Head of caudate nucleus (tissue), 42 donors: ENCODE measurements around the gene WDR5.
"Not testable (repeated sequence)": the region's sequence is repeated elsewhere in the genome, so short reads cannot be mapped to it uniquely, and the experiment has no call there.

ENCODE experiments used
- DNase-seq, 42 donors: peaks; one replicate each; pipeline versions ENCODE4 v3.0.0 to v3.0.0-alpha.2; 2020 to 2021; ENCODE audit warnings: mixed read lengths in 7 of 42
- intact Hi-C: fragments of 100-400 bp; cut with DNase I; formaldehyde crosslinking; loops from one replicate; pipeline ENCODE4 v1.15.0; 2022

WDR5 gene

GRCh38 chr9:134135343-134136117 lies at the start of gene WDR5:
Gene WDR5, plus strand, starts transcription at chr9:134136082. Its CDS starts 3,796 bp downstream, at chr9:134139878.
- intact Hi-C loops, result loop anchor here (2.0 to 5.0 kb wide), 3 partner anchors 27 to 758 kb away; partner anchors contain the start of genes BRD3, STKLD1 and SURF4
- peak; percentile 82 to 97 (median 93) for DNase-seq

- DNase-seq, result no peak
- intact Hi-C loops, result no loop called here
These were observed 47.7 kb upstream of the WDR5 start for GRCh38 chr9:134088063-134088725.

DNA sequence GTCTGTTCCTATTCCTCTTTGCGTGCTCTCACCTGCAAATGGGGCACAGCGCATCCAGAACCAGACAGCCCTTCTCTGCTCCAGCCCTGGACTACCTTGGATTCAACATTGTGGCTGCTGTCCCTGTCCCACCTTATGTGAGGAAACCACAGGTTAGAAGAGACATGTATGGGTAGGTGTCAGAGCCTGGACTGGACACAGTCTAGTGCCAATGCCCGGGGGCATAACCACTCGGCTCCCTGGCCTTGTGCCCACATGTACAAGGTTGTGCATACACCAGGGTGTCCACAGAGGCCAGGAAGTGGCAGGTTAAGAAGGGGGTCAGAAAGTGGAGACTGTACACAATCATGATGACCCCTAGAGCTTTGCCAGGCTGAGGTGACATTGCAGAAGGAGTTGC lies 45.9 kb upstream of the WDR5 start:
- intact Hi-C loops, result no loop called here
- DNase-seq, result no peak

GRCh38 chr9:134099123-134099761 lies 36.6 kb upstream of the WDR5 start:
- intact Hi-C loops, result no loop called here
- peak in 8 of 42 donors; percentile 5 to 61 (median 14) for DNase-seq

- intact Hi-C loops, result no loop called here
- DNase-seq, result no peak
These were observed 35.8 kb upstream of the WDR5 start for GRCh38 chr9:134100040-134100439.

DNA sequence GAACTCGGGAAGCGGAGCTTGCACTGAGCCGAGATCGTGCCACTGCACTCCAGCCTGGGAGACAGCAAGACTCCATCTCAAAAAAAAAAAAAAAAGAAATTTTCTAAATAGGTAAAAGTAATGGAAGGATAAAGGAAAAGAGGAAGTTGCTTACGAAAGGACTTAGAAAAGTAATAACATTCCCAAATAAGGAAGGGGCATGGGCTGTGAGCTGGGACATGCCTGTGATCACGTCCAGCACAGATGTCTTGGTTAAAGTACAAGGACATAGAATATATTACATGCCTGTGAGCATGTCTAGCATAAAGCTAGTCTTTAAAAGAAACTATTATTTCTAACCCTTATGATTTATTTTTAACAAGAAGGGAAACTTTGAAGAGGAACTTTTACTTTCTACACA lies 34.7 kb upstream of the WDR5 start:
- DNase-seq, intact Hi-C loops: not testable (repeated sequence)

- DNase-seq, result no peak
- intact Hi-C loops, result no loop called here
These were observed 34.2 kb upstream of the WDR5 start for GRCh38 chr9:134101623-134102149.

DNA sequence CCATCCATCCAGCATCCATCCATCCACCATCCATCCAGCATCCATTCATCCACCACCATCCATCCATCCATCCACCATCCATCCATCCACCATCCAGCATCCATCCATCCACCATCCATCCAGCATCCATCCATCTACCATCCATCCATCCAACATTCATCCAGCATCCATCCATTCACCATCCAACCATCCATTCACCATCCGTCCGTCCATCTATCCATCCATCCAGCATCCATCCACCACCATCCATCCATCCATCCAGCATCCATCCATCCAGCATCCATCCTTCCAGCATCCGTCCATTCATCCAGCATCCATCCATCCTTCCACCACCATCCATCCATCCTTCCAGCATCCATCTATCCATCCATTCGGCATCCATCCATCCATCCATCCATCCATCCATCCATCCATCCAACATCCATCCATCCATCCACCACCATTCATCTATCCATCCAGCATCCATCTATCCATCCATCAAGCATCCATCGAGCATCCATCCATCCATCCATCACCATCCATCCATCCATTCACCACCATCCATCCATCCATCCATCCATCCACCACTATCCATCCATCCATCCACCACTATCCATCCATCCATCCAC lies 32.4 kb upstream of the WDR5 start:
- intact Hi-C loops, result no loop called here

GRCh38 chr9:134111064-134111463 lies 24.8 kb upstream of the WDR5 start:
- no peak for DNase-seq
- intact Hi-C loops, result no loop called here

More for the DNA sequence above, 32.4 kb upstream of the WDR5 start:
- DNase-seq, result no peak

DNA sequence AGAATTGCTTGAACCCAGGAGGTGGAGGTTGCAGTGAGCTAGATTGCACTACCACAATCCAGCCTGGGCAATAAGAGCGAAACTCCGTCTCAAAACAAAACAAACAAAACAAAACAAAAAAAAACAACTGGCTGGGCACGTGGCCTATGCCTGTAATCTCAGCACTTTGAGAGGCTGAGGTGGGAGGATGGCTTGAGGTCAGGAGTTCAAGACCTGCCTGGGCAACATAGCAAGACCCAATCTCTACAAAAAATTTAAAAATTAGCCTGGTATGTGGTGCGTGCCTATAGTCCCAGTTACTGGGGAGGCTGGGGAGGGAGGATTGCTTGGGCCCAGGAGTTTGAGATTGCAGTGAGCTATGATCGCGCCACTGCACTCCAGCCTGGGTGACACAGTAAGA lies 23.3 kb upstream of the WDR5 start:
- intact Hi-C loops, result no loop called here
- DNase-seq, result no peak

DNA sequence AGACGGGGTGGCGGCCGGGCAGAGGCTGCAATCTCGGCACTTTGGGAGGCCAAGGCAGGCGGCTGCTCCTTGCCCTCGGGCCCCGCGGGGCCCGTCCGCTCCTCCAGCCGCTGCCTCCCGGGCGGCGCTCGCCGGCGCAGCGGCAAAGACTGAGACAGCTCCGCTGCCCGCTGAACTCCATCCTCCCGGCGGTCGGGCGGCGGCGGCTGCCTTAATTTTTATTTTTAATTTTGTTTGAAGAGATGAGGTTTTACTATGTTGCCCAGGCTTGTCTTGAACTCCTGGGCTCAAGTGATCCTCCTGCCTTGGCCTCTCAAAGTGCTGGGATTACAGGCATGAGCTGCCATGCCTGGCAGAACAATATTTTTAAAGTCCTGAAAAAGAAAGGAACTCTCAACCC lies 16.9 kb upstream of the WDR5 start:
- intact Hi-C loops, DNase-seq: not testable (repeated sequence)

DNA sequence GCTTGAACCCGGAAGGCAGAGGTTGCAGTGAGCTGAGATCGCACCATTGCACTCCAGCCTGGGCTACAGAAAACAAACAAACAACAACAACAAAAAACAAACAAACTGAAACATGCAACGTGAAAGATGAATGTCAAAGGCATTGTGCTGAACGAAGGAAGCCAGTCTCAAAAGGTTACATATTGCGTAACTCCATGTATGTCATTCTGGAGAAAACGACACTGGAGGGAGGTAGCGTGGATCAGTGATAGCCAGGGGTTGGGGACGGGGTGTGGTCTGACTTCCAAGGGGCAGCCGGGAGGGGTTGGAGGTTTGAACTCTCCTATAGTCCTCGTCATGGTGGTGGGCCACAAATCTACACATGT lies 12.1 kb upstream of the WDR5 start:
- intact Hi-C loops, result no loop called here
- no peak for DNase-seq

GRCh38 chr9:134125413-134126095 lies 10.3 kb upstream of the WDR5 start:
- intact Hi-C loops, result no loop called here
- DNase-seq, result no peak

- DNase-seq, result no peak
- intact Hi-C loops, result no loop called here
These were observed 9.5 kb upstream of the WDR5 start for GRCh38 chr9:134126373-134126772.

- intact Hi-C loops, result no loop called here
- DNase-seq, result no peak
These were observed 8.8 kb upstream of the WDR5 start for GRCh38 chr9:134127065-134127580.

DNA sequence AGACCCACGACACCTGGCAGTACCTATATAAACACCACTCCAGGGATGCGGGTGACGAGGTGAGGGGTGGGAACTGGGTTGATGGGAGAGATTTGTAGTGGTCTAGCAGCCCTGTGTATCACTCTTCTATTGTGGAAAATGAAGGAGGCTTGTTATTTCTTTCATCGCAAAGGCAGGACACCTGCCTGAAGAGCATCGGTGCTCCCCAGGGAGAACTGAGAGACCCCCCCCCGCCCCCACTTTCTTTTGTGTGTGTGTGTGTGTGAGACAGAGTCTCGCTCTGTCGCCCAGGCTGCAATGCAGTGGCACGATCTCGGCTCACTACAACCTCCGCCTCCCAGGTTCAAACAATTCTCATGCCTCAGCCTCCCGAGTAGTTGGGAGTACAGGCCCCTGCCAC lies 8.3 kb upstream of the WDR5 start:
- intact Hi-C loops, result no loop called here
- DNase-seq, result no peak

- DNase-seq, result no peak
- intact Hi-C loops, result no loop called here
These were observed 6.9 kb upstream of the WDR5 start for GRCh38 chr9:134128727-134129679.
